A549 (cell line): Measurements from ENCODE around the gene PGM1.

ENCODE experiments used
- BCL3 ChIP-seq: fragments of >200 bp; sonication (Bioruptor Twin); formaldehyde crosslinking; IDR thresholded peaks from 3 replicates; pipeline ENCODE4 v1.6.1; 2016
- CHD4 ChIP-seq: fragments of 200-600 bp; sonication (generic); IDR thresholded peaks from 2 replicates; pipeline ENCODE4 v1.6.1; 2016; ENCODE audit warnings: antibody characterized with exemption, mild to moderate bottlenecking, borderline replicate concordance
- EHMT2 ChIP-seq: fragments of 200-600 bp; sonication (generic); IDR thresholded peaks from 2 replicates; pipeline ENCODE4 v1.6.1; 2016; ENCODE audit warnings: antibody characterized with exemption, low read depth, mild to moderate bottlenecking, moderate library complexity
- EP300 ChIP-seq, 2 experiments: fragments of >200 bp; sonication (Bioruptor Twin); formaldehyde crosslinking; IDR thresholded peaks; 2 replicates in 1 of 2; 3 replicates in 1 of 2; pipeline ENCODE4 v1.6.1; 2016 to 2017
- FOXS1 ChIP-seq: fragments of 250-450 bp; sonication (Bioruptor Pico); IDR thresholded peaks from 2 replicates; pipeline ENCODE4 v1.5.0; 2020; ENCODE audit warnings: mild to moderate bottlenecking, moderate library complexity
- GATA3 ChIP-seq: IDR thresholded peaks from 2 replicates; pipeline ENCODE4 v1.6.1; 2012; ENCODE audit warnings: borderline replicate concordance
- MAX ChIP-seq: IDR thresholded peaks from 2 replicates; pipeline ENCODE4 v1.6.1; 2012
- MYC ChIP-seq: IDR thresholded peaks from 2 replicates; pipeline ENCODE4 v1.6.1; 2012; ENCODE audit warnings: mild to moderate bottlenecking, inconsistent platforms, low read length, improper control_type of control experiment, borderline replicate concordance
- POLR2A ChIP-seq: IDR thresholded peaks from 2 replicates; pipeline ENCODE4 v1.6.1; 2012; ENCODE audit warnings: mild to moderate bottlenecking, low read length
- RCOR1 ChIP-seq: fragments of 150-350 bp; IDR thresholded peaks from 2 replicates; pipeline ENCODE4 v1.6.1; 2014; ENCODE audit warnings: antibody characterized with exemption, low read length, low read depth
- RNF2 ChIP-seq: fragments of 200-600 bp; sonication (generic); IDR thresholded peaks from 2 replicates; pipeline ENCODE4 v1.6.1; 2016; ENCODE audit warnings: low read depth, mild to moderate bottlenecking, antibody characterized with exemption, moderate library complexity, borderline replicate concordance
- SMC3 ChIP-seq: fragments of >200 bp; sonication (Bioruptor Twin); formaldehyde crosslinking; IDR thresholded peaks from 3 replicates; pipeline ENCODE4 v1.6.1; 2018; ENCODE audit warnings: inconsistent platforms
- TF ChIP-seq, protein P1 (sequence below): fragments of >200 bp; sonication (Bioruptor Twin); formaldehyde crosslinking; IDR thresholded peaks from 3 replicates; pipeline ENCODE4 v1.5.1; 2016
- TF ChIP-seq, protein P2 (sequence below): fragments of 200-600 bp; sonication (generic); IDR thresholded peaks from 2 replicates; pipeline ENCODE4 v1.6.1; 2016; ENCODE audit warnings: antibody characterized with exemption, mild to moderate bottlenecking, moderate library complexity

DNA sequence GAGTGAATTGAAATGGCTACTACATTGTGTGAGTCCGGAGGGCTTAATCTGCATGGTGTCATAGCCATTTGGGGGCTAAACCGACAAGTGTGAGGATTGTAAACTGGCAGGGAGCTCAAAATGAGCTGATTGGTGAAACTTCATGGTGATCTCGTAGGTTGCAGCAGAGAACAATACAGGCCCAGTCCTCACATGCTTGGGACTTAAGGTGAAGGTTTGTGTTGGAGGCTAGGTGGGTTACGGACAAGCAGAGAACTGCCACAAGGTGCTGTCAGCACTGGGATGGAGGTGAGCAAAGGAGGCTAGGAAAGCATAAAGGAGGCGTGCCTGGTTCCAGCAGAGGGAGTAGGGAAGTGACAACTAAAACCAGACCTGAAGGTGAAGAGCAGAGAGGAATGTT, 9.4 kb downstream of the PGM1 start:
- TF ChIP-seq, protein P1, sequence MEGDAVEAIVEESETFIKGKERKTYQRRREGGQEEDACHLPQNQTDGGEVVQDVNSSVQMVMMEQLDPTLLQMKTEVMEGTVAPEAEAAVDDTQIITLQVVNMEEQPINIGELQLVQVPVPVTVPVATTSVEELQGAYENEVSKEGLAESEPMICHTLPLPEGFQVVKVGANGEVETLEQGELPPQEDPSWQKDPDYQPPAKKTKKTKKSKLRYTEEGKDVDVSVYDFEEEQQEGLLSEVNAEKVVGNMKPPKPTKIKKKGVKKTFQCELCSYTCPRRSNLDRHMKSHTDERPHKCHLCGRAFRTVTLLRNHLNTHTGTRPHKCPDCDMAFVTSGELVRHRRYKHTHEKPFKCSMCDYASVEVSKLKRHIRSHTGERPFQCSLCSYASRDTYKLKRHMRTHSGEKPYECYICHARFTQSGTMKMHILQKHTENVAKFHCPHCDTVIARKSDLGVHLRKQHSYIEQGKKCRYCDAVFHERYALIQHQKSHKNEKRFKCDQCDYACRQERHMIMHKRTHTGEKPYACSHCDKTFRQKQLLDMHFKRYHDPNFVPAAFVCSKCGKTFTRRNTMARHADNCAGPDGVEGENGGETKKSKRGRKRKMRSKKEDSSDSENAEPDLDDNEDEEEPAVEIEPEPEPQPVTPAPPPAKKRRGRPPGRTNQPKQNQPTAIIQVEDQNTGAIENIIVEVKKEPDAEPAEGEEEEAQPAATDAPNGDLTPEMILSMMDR, result no peak
- no peak for TF ChIP-seq POLR2A
- TF ChIP-seq SMC3, result no peak
- no peak for TF ChIP-seq EHMT2
- TF ChIP-seq RCOR1, result no peak
- TF ChIP-seq FOXS1 (CRISPR knock-in tag), result no peak
- TF ChIP-seq MYC, result no peak
- no peak for TF ChIP-seq EP300 (IDR thresholded peaks at IDR 0.05)
- no peak for TF ChIP-seq MAX
- TF ChIP-seq, protein P2, sequence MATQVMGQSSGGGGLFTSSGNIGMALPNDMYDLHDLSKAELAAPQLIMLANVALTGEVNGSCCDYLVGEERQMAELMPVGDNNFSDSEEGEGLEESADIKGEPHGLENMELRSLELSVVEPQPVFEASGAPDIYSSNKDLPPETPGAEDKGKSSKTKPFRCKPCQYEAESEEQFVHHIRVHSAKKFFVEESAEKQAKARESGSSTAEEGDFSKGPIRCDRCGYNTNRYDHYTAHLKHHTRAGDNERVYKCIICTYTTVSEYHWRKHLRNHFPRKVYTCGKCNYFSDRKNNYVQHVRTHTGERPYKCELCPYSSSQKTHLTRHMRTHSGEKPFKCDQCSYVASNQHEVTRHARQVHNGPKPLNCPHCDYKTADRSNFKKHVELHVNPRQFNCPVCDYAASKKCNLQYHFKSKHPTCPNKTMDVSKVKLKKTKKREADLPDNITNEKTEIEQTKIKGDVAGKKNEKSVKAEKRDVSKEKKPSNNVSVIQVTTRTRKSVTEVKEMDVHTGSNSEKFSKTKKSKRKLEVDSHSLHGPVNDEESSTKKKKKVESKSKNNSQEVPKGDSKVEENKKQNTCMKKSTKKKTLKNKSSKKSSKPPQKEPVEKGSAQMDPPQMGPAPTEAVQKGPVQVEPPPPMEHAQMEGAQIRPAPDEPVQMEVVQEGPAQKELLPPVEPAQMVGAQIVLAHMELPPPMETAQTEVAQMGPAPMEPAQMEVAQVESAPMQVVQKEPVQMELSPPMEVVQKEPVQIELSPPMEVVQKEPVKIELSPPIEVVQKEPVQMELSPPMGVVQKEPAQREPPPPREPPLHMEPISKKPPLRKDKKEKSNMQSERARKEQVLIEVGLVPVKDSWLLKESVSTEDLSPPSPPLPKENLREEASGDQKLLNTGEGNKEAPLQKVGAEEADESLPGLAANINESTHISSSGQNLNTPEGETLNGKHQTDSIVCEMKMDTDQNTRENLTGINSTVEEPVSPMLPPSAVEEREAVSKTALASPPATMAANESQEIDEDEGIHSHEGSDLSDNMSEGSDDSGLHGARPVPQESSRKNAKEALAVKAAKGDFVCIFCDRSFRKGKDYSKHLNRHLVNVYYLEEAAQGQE, result no peak
- TF ChIP-seq RNF2, result no peak
- TF ChIP-seq BCL3, result no peak
- TF ChIP-seq CHD4, result no peak
- no peak for TF ChIP-seq GATA3
